Fibroblast of pulmonary artery (primary cell): ENCODE data around the gene RBM38.

Experiments
- DNase-seq: peaks from one replicate; pipeline ENCODE4 v3.0.0-alpha.2; 2010; ENCODE audit warnings: low read depth
- H3K4me3 ChIP-seq: replicated peaks from 2 replicates; pipeline ENCODE4 v1.5.1; 2011; ENCODE audit warnings: low read depth, mild to moderate bottlenecking, control low read depth, low read length, moderate library complexity
- CTCF ChIP-seq: IDR thresholded peaks from 2 replicates; pipeline ENCODE4 v1.5.1; 2011; ENCODE audit warnings: mild to moderate bottlenecking, control low read depth, low read length, inconsistent platforms; ENCODE audit errors: missing control alignments

Gene RBM38

GRCh38 chr20:57455386-57455785 is 64.2 kb downstream of the RBM38 start:
- no peak for DNase-seq
- no peak for TF ChIP-seq CTCF
- H3K4me3 ChIP-seq, result no peak overlapping the region

- TF ChIP-seq CTCF, result no peak
- no peak for DNase-seq
- H3K4me3 ChIP-seq, result no peak overlapping the region
Measured at GRCh38 chr20:57456116-57456515, 64.9 kb downstream of the RBM38 start.

- no peak for TF ChIP-seq CTCF
- no peak for DNase-seq
- H3K4me3 ChIP-seq, result no peak overlapping the region
Measured at GRCh38 chr20:57457243-57458095, 66.3 kb downstream of the RBM38 start.

GRCh38 chr20:57458400-57459160 is 67.4 kb downstream of the RBM38 start:
- no peak for TF ChIP-seq CTCF
- DNase-seq, result peak; percentile 23
- H3K4me3 ChIP-seq, result no peak overlapping the region
